VCaP (cell line): Measurements from ENCODE around the gene WDR5.

Source experiments
- H3K27ac ChIP-seq: fragments of 450-650 bp; 2 replicates; pipeline ENCODE4 v1.5.1; 2017
- TF ChIP-seq, protein P1 (sequence below): fragments of 450-650 bp; conservative IDR thresholded peaks from 2 replicates; pipeline ENCODE4 v1.5.1; 2017; ENCODE audit warnings: mild to moderate bottlenecking, moderate library complexity

The WDR5 gene

GRCh38 chr9:134192951-134193731 lies 57.3 kb downstream of the WDR5 start:
- TF ChIP-seq, protein P1, sequence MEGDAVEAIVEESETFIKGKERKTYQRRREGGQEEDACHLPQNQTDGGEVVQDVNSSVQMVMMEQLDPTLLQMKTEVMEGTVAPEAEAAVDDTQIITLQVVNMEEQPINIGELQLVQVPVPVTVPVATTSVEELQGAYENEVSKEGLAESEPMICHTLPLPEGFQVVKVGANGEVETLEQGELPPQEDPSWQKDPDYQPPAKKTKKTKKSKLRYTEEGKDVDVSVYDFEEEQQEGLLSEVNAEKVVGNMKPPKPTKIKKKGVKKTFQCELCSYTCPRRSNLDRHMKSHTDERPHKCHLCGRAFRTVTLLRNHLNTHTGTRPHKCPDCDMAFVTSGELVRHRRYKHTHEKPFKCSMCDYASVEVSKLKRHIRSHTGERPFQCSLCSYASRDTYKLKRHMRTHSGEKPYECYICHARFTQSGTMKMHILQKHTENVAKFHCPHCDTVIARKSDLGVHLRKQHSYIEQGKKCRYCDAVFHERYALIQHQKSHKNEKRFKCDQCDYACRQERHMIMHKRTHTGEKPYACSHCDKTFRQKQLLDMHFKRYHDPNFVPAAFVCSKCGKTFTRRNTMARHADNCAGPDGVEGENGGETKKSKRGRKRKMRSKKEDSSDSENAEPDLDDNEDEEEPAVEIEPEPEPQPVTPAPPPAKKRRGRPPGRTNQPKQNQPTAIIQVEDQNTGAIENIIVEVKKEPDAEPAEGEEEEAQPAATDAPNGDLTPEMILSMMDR: no peak
- no peak overlapping the region for H3K27ac ChIP-seq

- TF ChIP-seq, protein P1: no peak
- no peak overlapping the region for H3K27ac ChIP-seq
Observed at GRCh38 chr9:134193912-134194535, 58.1 kb downstream of the WDR5 start.

DNA sequence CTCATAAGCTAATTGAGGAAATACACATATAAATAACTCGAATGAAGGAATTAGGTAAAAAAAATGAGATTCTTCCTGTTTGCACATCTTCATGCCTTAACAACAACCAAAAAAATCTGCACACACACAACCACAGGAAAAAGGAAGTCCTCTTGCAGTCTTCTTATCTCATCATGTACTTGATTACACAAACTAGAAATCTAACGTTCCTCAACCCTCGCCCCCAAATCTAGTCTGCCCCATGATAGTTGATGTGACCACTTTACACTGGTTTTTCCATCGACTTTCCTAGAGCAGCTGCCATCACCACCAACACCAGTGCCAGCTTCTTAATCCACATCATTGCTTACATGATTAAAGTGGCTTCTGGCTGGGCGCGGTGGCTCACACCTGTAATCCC lies 59.7 kb downstream of the WDR5 start:
- H3K27ac ChIP-seq: no peak overlapping the region
- TF ChIP-seq, protein P1: no peak

DNA sequence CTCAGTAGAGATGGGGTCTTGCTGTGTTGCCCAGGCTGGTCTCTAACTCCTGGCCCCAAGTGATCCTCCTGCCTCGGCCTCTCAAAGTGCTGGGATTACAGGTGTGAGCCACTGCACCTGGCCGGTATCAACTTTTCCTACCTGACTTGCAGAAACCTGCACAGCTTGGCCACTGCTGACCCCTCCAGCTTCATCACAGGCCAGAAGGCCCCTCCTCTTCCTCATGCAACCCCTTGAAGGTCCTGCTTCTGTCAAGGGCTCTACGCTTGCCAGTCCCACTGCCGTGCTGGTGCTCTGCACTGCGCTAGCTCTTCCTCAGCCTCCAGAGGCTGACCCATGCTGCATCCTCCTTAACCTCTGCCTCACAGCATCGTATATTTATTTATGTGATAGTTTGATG lies 61.0 kb downstream of the WDR5 start:
- TF ChIP-seq, protein P1: no peak
- no peak overlapping the region for H3K27ac ChIP-seq

- TF ChIP-seq, protein P1: no peak
- no peak overlapping the region for H3K27ac ChIP-seq
Observed at GRCh38 chr9:134198791-134199190, 62.9 kb downstream of the WDR5 start.

DNA sequence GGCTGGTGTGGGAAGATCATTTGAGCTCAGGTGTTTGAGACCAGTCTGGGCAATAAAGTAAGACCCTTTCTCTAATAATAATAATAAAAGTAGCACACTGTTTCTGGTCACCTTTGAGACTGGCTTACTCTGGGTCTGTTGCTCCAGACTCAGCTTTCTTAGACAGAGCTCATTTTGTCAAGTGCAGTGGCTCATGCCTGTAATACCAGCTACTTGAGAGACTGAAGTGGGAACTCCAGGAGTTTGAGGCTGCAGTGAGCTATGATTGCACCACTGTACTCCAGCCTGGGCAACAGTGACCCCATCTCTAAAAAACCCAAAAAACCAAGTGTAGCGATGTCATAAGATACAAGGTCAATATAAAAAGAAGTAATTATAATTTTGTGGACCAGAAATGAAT lies 64.8 kb downstream of the WDR5 start:
- TF ChIP-seq, protein P1: no peak
- H3K27ac ChIP-seq: no peak overlapping the region

DNA sequence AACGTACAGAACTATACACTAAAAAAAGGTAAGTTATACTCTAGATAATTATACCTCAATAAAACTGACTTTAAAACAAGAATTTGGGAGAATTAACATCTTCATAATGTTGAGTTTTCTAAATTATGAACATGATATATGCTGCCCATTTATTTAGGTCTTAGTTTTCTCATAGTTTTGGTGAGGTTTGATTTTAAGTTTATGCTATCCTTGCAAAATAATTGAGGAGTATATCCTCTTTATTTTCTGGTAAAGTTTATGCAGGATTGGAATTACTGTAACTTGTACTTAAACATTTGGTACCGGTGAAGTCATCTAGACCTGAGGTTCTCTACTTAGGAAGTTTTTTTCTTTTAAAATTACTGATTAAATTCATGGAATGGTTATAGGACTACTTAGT lies 67.3 kb downstream of the WDR5 start:
- TF ChIP-seq, protein P1: no peak

More for the DNA sequence above, 67.3 kb downstream of the WDR5 start:
- H3K27ac ChIP-seq: no peak overlapping the region
